Mesendoderm (in vitro differentiated cells): ENCODE data around the gene ADCY9.
A peak's percentile ranks its signal among the peaks of the same experiment; 100 is the strongest.
"Not testable (repeated sequence)": the region's sequence is repeated elsewhere in the genome, so short reads cannot be mapped to it uniquely, and the experiment has no call there.

Experiments
- DNase-seq: peaks from one replicate; pipeline ENCODE4 v3.0.0; 2013
- H2AK5ac ChIP-seq: 2 replicates; pipeline ENCODE4 v1.6.1; 2013; ENCODE audit warnings: low read length, inconsistent platforms
- H2BK120ac ChIP-seq: 2 replicates; pipeline ENCODE4 v1.6.1; 2013; ENCODE audit warnings: low read depth, mild to moderate bottlenecking, low read length, moderate library complexity, mixed read lengths
- H2BK15ac ChIP-seq: replicated peaks from 2 replicates; pipeline ENCODE4 v1.6.1; 2013; ENCODE audit warnings: low read depth, mild to moderate bottlenecking, moderate library complexity
- H2BK5ac ChIP-seq: 2 replicates; pipeline ENCODE4 v1.6.1; 2013; ENCODE audit warnings: low read length, inconsistent platforms
- H3K18ac ChIP-seq: 2 replicates; pipeline ENCODE4 v1.6.1; 2013; ENCODE audit warnings: mild to moderate bottlenecking, low read length, mixed read lengths
- H3K23ac ChIP-seq: one replicate; pipeline ENCODE4 v1.6.1; 2013; ENCODE audit warnings: low read length
- H3K27ac ChIP-seq: 2 replicates; pipeline ENCODE4 v1.5.1; 2013; ENCODE audit warnings: low read depth, mild to moderate bottlenecking, inconsistent platforms, low read length, moderate library complexity
- H3K27me3 ChIP-seq: 2 replicates; pipeline ENCODE4 v1.6.1; 2013; ENCODE audit warnings: low read length, control low read depth, mild to moderate bottlenecking, inconsistent platforms; ENCODE audit not compliant: insufficient read depth, poor library complexity
- H3K36me3 ChIP-seq: 2 replicates; pipeline ENCODE4 v1.6.1; 2013; ENCODE audit warnings: low read length, inconsistent platforms; ENCODE audit not compliant: control insufficient read depth, insufficient read depth
- H3K4ac ChIP-seq: one replicate; pipeline ENCODE4 v1.6.1; 2013; ENCODE audit warnings: low read depth, mild to moderate bottlenecking, low read length, moderate library complexity
- H3K4me1 ChIP-seq: 2 replicates; pipeline ENCODE4 v1.6.1; 2013; ENCODE audit warnings: low read depth, low read length, inconsistent platforms; ENCODE audit not compliant: control insufficient read depth
- H3K4me2 ChIP-seq: 2 replicates; pipeline ENCODE4 v1.6.1; 2013; ENCODE audit warnings: low read length
- H3K4me3 ChIP-seq: 2 replicates; pipeline ENCODE4 v1.5.1; 2013; ENCODE audit warnings: mild to moderate bottlenecking, low read length
- H3K56ac ChIP-seq: one replicate; pipeline ENCODE4 v1.6.1; 2013; ENCODE audit warnings: low read length
- H3K79me1 ChIP-seq: 2 replicates; pipeline ENCODE4 v1.6.1; 2013; ENCODE audit warnings: low read length, inconsistent platforms
- H3K79me2 ChIP-seq: 2 replicates; pipeline ENCODE4 v1.6.1; 2013; ENCODE audit warnings: mild to moderate bottlenecking, low read length; ENCODE audit not compliant: control insufficient read depth, insufficient read depth
- H3K9ac ChIP-seq: 2 replicates; pipeline ENCODE4 v1.6.1; 2013; ENCODE audit warnings: low read length, inconsistent platforms
- H4K5ac ChIP-seq: one replicate; pipeline ENCODE4 v1.6.1; 2013; ENCODE audit warnings: low read length
- H4K8ac ChIP-seq: one replicate; pipeline ENCODE4 v1.6.1; 2013; ENCODE audit warnings: low read depth, mild to moderate bottlenecking, control low read depth, low read length, moderate library complexity
- WGBS: extraction: QIAGEN DNeasy Blood & Tissue Kit; methylation state at CpG from one replicate; pipeline ENCODE4 v1.1.7; 2013; ENCODE audit warnings: low lambda C conversion rate, missing lambda C conversion rate; ENCODE audit not compliant: insufficient coverage; ENCODE audit errors: extremely low coverage; 5-methylcytosine and 5-hydroxymethylcytosine counted together

Gene ADCY9

GRCh38 chr16:3946604-3947180 is 169.6 kb downstream of the ADCY9 start:
- Histone ChIP-seq H3K27ac (no peak overlapping the region), H3K18ac (no peak overlapping the region)
- DNase-seq: no peak

GRCh38 chr16:3945751-3946603 is 170.3 kb downstream of the ADCY9 start:
- no peak overlapping the region for H2BK120ac ChIP-seq
- no peak overlapping the region for H4K8ac ChIP-seq
- H2BK5ac ChIP-seq: no peak overlapping the region
- no peaks in the 10 kb centered on the region for H3K36me3 ChIP-seq
- no peaks in the 10 kb centered on the region for H3K27me3 ChIP-seq
- no peaks in the 10 kb centered on the region for H3K79me1 ChIP-seq
- no peak overlapping the region for H4K5ac ChIP-seq
- H3K27ac ChIP-seq: no peak overlapping the region
- H3K9ac ChIP-seq: no peak overlapping the region
- no peak overlapping the region for H3K4me2 ChIP-seq
- no peak overlapping the region for H3K4me3 ChIP-seq
- no peak overlapping the region for H2AK5ac ChIP-seq
- H3K23ac ChIP-seq: no peak overlapping the region
- no peak overlapping the region for H2BK15ac ChIP-seq
- no peaks in the 10 kb centered on the region for H3K4me1 ChIP-seq
- no peak overlapping the region for H3K18ac ChIP-seq
- no peak overlapping the region for H3K4ac ChIP-seq
- WGBS: no CpG with 5 or more reads among the region's 11 CpGs
- no peaks in the 10 kb centered on the region for H3K79me2 ChIP-seq
- H3K56ac ChIP-seq: no peak overlapping the region
- peak; percentile 37 for DNase-seq

More at GRCh38 chr16:3946604-3947180, 169.6 kb downstream of the ADCY9 start:
- Histone ChIP-seq H3K27me3 (no peaks in the 10 kb centered on the region), H3K9ac (no peak overlapping the region), H3K4ac (no peak overlapping the region), H3K4me1 (no peaks in the 10 kb centered on the region), H2BK5ac (no peak overlapping the region), H3K36me3 (no peaks in the 10 kb centered on the region), H2AK5ac (no peak overlapping the region), H3K4me3 (no peak overlapping the region), H3K79me2 (no peaks in the 10 kb centered on the region), H4K5ac (no peak overlapping the region), H3K4me2 (no peak overlapping the region), H3K56ac (no peak overlapping the region), H3K23ac (no peak overlapping the region), H2BK15ac (no peak overlapping the region), H3K79me1 (no peaks in the 10 kb centered on the region), H2BK120ac (no peak overlapping the region), H4K8ac (no peak overlapping the region)
- no CpG with 5 or more reads among the region's 20 CpGs for WGBS

GRCh38 chr16:3944457-3944856 is 171.8 kb downstream of the ADCY9 start:
- H4K8ac ChIP-seq, H3K4me3 ChIP-seq, H2AK5ac ChIP-seq, H3K23ac ChIP-seq, H3K4ac ChIP-seq, H3K56ac ChIP-seq, H3K27ac ChIP-seq, H2BK120ac ChIP-seq, H3K36me3 ChIP-seq, H4K5ac ChIP-seq, H3K18ac ChIP-seq, H3K4me2 ChIP-seq, H2BK15ac ChIP-seq, DNase-seq, H3K79me2 ChIP-seq, H3K79me1 ChIP-seq, H2BK5ac ChIP-seq, H3K9ac ChIP-seq, H3K4me1 ChIP-seq, H3K27me3 ChIP-seq: not testable (repeated sequence)
- no CpG with 5 or more reads among the region's 2 CpGs for WGBS

GRCh38 chr16:3942146-3942545 is 174.1 kb downstream of the ADCY9 start:
- H2BK15ac ChIP-seq, DNase-seq, H3K36me3 ChIP-seq, H3K4me3 ChIP-seq, H3K56ac ChIP-seq, H2BK5ac ChIP-seq, H2AK5ac ChIP-seq, H3K27ac ChIP-seq, H3K27me3 ChIP-seq, H3K4me1 ChIP-seq, H3K4me2 ChIP-seq, H3K79me2 ChIP-seq, H3K4ac ChIP-seq, H2BK120ac ChIP-seq, H3K79me1 ChIP-seq, H4K8ac ChIP-seq, H3K18ac ChIP-seq, H4K5ac ChIP-seq, H3K9ac ChIP-seq, H3K23ac ChIP-seq: not testable (repeated sequence)
- no CpG with 5 or more reads among the region's 4 CpGs for WGBS

GRCh38 chr16:3938843-3939624 is 177.2 kb downstream of the ADCY9 start:
- H2BK120ac ChIP-seq: no peak overlapping the region
- H3K79me2 ChIP-seq: no peaks in the 10 kb centered on the region
- no peak overlapping the region for H3K4ac ChIP-seq
- no peak overlapping the region for H3K4me3 ChIP-seq
- no peak overlapping the region for H4K5ac ChIP-seq
- peak overlapping the region; percentile 43 for H3K9ac ChIP-seq
- H3K56ac ChIP-seq: peak overlapping the region; percentile 56
- no peak overlapping the region for H4K8ac ChIP-seq
- peak; percentile 84 for DNase-seq
- no peak overlapping the region for H3K18ac ChIP-seq
- no peaks in the 10 kb centered on the region for H3K79me1 ChIP-seq
- H3K4me1 ChIP-seq: no peaks in the 10 kb centered on the region
- no CpG with 5 or more reads among the region's 43 CpGs for WGBS
- H3K36me3 ChIP-seq: no peaks in the 10 kb centered on the region
- no peak overlapping the region for H2AK5ac ChIP-seq
- H2BK5ac ChIP-seq: no peak overlapping the region
- no peak overlapping the region for H3K27ac ChIP-seq
- H3K4me2 ChIP-seq: peak overlapping the region; percentile 52
- no peak overlapping the region for H3K23ac ChIP-seq
- no peak overlapping the region for H2BK15ac ChIP-seq
- no peaks in the 10 kb centered on the region for H3K27me3 ChIP-seq
